ENCODE results near the gene TFF1. TPM values are rescaled to one million over a fixed set of nuclear protein-coding genes. Genes with fewer than 3 reads are reported as not detected.
"Not testable (repeated sequence)": the region's sequence is repeated elsewhere in the genome, so short reads cannot be mapped to it uniquely, and the experiment has no call there.

Gene TFF1
- total RNA-seq, 3 donors from 2014 or later (not counting 1 experiment from before 2014, with no cell fraction given), result not detected

DNA sequence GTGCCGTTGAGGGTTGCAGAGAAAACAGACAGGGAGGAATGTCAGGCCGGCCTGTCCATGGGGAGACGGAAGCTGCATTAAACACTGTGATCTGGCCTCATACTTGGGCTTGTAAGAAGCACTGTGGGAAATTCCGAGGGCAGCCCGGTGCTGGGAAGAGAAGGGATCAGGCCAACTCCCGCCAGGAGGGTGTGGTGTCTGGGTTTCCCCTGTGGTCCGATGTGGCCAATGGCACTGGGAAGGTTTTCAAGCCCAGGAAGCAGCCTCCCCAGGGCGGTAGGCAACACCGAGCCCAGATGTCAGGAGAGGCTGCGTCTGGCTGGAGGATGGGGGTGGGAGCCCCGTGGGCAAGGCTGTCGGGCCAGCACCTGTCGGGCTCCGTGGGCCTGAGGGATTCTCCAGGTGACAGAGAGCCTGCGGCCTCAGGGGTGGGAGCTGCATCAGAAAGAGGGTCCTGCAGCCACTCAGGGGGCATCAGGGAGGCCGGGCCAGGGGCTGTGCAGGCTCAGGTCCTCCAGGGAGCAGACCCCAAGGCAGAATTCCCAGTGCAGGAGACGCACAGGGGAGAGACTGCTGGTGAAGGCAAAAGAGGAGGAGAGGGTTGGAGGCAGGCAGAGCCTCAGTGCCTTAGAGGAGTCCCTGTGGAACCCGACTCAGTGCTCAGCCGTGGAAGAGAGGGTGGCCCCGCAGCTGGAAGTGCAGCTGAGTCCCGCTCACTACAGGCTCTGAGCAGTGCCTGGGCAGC is 45.7 kb upstream of the TFF1 start:
- no peaks in the 10 kb centered on the region for H3K9me3 Mint-ChIP-seq
- H3K27ac Mint-ChIP-seq, result no peak overlapping the region

GRCh38 chr21:42411197-42411869 is 45.0 kb upstream of the TFF1 start:
- ATAC-seq, result no peak
- Mint-ChIP-seq H3K9me3 (no peaks in the 10 kb centered on the region), H3K27me3 (ENCODE audit: low read depth in 2 of 2) (peaks cover 6 to 35% of the 10 kb centered on the region in 2 donors), H3K36me3 (no peaks in the 10 kb centered on the region), H3K4me3 (no peak overlapping the region), H3K27ac (no peak overlapping the region), H3K4me1 (peaks cover 0 to 9% of the 10 kb centered on the region in 2 donors)
- no peak overlapping the region for H3K4me3 ChIP-seq (ENCODE audit: low read length)
- DNase-seq, result peak in 1 of 2 donors; percentile 57
- H3K27ac ChIP-seq (ENCODE audit: low read length), result no peak overlapping the region
- peaks cover 2% of the 10 kb centered on the region for H3K27me3 ChIP-seq (ENCODE audit: control insufficient read depth, insufficient read depth, low read length)
- peaks cover 6% of the 10 kb centered on the region for H3K36me3 ChIP-seq (ENCODE audit: control insufficient read depth, insufficient read depth, low read length)
- WGBS (ENCODE audit: insufficient coverage), result 74% methylated on average over 7 of the region's 7 CpGs
- H3K9me3 ChIP-seq (ENCODE audit: control insufficient read depth, insufficient read depth, low read length), result no peaks in the 10 kb centered on the region
- intact Hi-C loops (cut with micrococcal nuclease), result no loop called here
- no peak for TF ChIP-seq CTCF (IDR thresholded peaks at IDR 0.05)
- H3K4me1 ChIP-seq (ENCODE audit: control insufficient read depth, insufficient read depth, low read length), result peaks cover 35% of the 10 kb centered on the region

More for the DNA sequence above, 45.7 kb upstream of the TFF1 start:
- Mint-ChIP-seq H3K36me3 (no peaks in the 10 kb centered on the region), H3K4me1 (peaks cover 0 to 5% of the 10 kb centered on the region in 2 donors), H3K27me3 (ENCODE audit: low read depth in 2 of 2) (peaks cover 6 to 29% of the 10 kb centered on the region in 2 donors), H3K4me3 (no peak overlapping the region)
- Histone ChIP-seq H3K36me3 (ENCODE audit: control insufficient read depth, insufficient read depth, low read length) (peaks cover 6% of the 10 kb centered on the region), H3K27ac (ENCODE audit: low read length) (no peak overlapping the region), H3K9me3 (ENCODE audit: control insufficient read depth, insufficient read depth, low read length) (no peaks in the 10 kb centered on the region), H3K27me3 (ENCODE audit: control insufficient read depth, insufficient read depth, low read length) (peaks cover 2% of the 10 kb centered on the region), H3K4me1 (ENCODE audit: control insufficient read depth, insufficient read depth, low read length) (peaks cover 32% of the 10 kb centered on the region), H3K4me3 (ENCODE audit: low read length) (no peak overlapping the region)
- ATAC-seq, result no peak
- no peak for TF ChIP-seq CTCF (IDR thresholded peaks at IDR 0.05)
- 93% methylated on average over 21 of the region's 21 CpGs for WGBS (ENCODE audit: insufficient coverage)
- intact Hi-C loops (cut with micrococcal nuclease), result no loop called here
- no peak for DNase-seq

GRCh38 chr21:42409366-42409765 is 43.0 kb upstream of the TFF1 start:
- no peak for TF ChIP-seq CTCF (IDR thresholded peaks at IDR 0.05)
- H3K9me3 Mint-ChIP-seq, result no peaks in the 10 kb centered on the region
- no peak overlapping the region for H3K27ac Mint-ChIP-seq
- H3K4me3 ChIP-seq (ENCODE audit: low read length), result no peak overlapping the region
- ATAC-seq (no peak), DNase-seq (no peak)
- H3K4me3 Mint-ChIP-seq, result no peak overlapping the region
- no peaks in the 10 kb centered on the region for H3K36me3 Mint-ChIP-seq
- peaks cover 6% of the 10 kb centered on the region for H3K36me3 ChIP-seq (ENCODE audit: control insufficient read depth, insufficient read depth, low read length)
- H3K4me1 ChIP-seq (ENCODE audit: control insufficient read depth, insufficient read depth, low read length), result peaks cover 26% of the 10 kb centered on the region
- intact Hi-C loops (cut with micrococcal nuclease), result no loop called here
- H3K9me3 ChIP-seq (ENCODE audit: control insufficient read depth, insufficient read depth, low read length), result no peaks in the 10 kb centered on the region
- no peak overlapping the region for H3K27ac ChIP-seq (ENCODE audit: low read length)
- peaks cover 2% of the 10 kb centered on the region for H3K27me3 ChIP-seq (ENCODE audit: control insufficient read depth, insufficient read depth, low read length)
- WGBS (ENCODE audit: insufficient coverage), result 87% methylated on average over 7 of the region's 7 CpGs
- peaks cover 0 to 10% of the 10 kb centered on the region in 2 donors for H3K4me1 Mint-ChIP-seq
- peaks cover 20 to 33% of the 10 kb centered on the region in 2 donors for H3K27me3 Mint-ChIP-seq (ENCODE audit: low read depth in 2 of 2)

- H3K27ac ChIP-seq (ENCODE audit: low read length); H3K4me3 Mint-ChIP-seq; DNase-seq; intact Hi-C loops (cut with micrococcal nuclease); H3K27ac Mint-ChIP-seq; ATAC-seq; H3K36me3 ChIP-seq (ENCODE audit: control insufficient read depth, insufficient read depth, low read length); H3K9me3 Mint-ChIP-seq; H3K4me1 Mint-ChIP-seq; H3K4me3 ChIP-seq (ENCODE audit: low read length); H3K9me3 ChIP-seq (ENCODE audit: control insufficient read depth, insufficient read depth, low read length); H3K36me3 Mint-ChIP-seq; H3K27me3 ChIP-seq (ENCODE audit: control insufficient read depth, insufficient read depth, low read length): not testable (repeated sequence)
- peaks cover 27% of the 10 kb centered on the region for H3K4me1 ChIP-seq (ENCODE audit: control insufficient read depth, insufficient read depth, low read length)
- H3K27me3 Mint-ChIP-seq (ENCODE audit: low read depth in 2 of 2), result peaks cover 20 to 27% of the 10 kb centered on the region in 2 donors
- 83% methylated on average over 4 of the region's 5 CpGs for WGBS (ENCODE audit: insufficient coverage)
Observed at GRCh38 chr21:42408718-42409117, 42.4 kb upstream of the TFF1 start.
